Stimulated activated CD4-positive, alpha-beta T cell treated with anti-CD3 and anti-CD28 coated beads, Interleukin-2, amount 100 ng/mL, for 48 hours (primary cell): ENCODE results near the gene PARD6G.

Source experiments
- DNase-seq, 2 donors: peaks; one replicate each; pipeline ENCODE4 v3.0.0-alpha.2; 2020

Gene PARD6G, protein sequence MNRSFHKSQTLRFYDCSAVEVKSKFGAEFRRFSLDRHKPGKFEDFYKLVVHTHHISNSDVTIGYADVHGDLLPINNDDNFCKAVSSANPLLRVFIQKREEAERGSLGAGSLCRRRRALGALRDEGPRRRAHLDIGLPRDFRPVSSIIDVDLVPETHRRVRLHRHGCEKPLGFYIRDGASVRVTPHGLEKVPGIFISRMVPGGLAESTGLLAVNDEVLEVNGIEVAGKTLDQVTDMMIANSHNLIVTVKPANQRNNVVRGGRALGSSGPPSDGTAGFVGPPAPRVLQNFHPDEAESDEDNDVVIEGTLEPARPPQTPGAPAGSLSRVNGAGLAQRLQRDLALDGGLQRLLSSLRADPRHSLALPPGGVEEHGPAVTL

DNA sequence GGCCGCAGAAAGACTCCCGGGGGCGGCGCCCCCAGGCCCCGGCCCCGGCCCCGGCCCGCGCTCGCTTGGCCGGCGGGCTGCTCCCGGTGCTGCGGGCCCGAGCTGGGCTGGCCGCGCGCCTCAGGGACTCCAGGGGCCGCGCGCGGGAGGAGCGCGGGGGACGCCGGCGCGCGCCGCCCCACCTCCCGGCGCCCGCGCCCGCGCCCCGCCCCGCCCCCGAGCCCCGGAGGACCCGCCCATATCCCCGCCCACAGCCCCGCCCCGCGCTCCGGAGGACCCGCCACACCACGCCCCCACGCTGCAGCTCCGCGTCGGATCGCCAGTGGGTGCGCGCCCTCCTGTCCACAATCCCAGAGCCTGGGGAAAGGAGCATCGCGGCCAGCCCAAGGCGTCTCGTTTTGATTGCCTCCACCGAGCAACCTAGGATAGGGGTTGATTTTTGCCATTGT is at the start of gene PARD6G:
Gene PARD6G (minus strand): TSS at position 122 of the 449 bp plus-strand sequence. CDS start 166 bp downstream, outside the sequence.
- DNase-seq: peak; percentile 46 to 64

DNA sequence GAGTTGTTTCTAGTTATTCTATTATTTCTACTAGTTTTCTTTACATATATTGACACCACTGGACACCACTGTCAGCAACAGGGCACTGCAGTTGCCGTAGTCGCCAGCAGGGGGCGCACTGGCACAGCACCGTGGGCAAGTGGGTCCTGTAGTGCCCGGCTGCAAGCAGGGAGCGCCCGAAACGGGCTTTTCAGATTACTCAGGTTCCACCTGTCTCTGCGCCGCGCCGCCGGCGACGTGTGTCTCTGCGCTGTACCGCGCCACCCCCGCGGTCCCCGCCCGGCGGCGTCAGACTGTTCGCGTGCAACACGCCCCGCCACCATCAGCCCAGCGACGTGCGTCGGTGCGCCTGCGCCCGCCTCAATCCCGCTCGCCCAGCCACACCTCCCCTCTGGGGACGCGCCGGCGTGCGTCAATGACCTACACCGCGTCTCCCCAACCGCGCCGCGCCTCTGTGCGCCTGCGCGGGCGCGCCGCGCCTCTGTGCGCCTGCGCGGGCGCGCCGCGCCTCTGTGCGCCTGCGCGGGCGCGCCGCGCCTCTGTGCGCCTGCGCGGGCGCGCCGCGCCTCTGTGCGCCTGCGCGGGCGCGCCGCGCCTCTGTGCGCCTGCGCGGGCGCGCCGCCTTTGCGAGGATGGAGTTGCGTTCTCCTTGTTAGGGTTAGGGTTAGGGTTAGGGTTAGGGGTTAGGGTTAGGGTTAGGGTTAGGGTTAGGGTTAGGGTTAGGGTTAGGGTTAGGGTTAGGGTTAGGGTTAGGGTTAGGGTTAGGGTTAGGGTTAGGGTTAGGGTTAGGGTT is 15.1 kb upstream of the PARD6G start:
- peak; percentile 25 to 48 for DNase-seq

DNA sequence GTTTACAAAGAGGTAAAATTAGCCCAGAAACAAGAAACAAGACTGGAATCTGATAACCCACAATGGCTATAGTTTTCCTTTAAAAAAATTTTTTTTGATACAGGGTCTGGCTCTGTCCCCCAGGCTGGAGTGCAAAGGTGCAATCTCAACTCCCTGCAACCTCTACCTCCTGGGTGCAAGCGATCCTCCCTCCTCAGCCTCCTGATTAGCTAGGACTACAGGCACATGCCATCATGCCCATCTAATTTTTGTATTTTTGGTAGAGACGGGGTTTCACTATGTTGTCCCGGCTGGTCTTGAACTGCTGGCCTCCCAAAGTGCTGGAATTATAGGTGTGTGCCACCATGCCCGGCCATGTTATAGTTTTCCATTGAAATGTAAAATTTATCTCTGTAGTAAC is 12.3 kb upstream of the PARD6G start:
- no peak for DNase-seq

DNA sequence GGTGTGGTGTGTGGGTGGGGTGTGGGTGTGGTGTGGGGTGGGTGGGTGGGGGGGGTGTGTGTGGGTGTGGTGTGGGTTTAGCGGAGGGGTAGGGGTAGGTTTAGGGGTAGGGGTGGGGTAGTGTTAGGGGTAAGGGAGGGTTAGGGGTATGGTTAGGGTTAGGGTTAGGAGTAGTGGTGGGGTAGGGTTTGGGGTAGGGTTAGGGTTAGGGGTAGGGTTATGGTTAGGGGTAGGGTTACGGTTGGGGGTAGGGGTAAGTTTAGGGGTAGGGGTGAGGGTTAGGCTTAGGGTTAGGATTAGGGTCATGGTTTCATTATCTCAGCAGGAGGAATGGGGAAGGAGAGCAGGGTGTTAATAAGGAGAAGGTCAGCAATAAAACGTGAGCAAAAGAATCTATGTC is 11.3 kb upstream of the PARD6G start:
- DNase-seq: no peak

DNA sequence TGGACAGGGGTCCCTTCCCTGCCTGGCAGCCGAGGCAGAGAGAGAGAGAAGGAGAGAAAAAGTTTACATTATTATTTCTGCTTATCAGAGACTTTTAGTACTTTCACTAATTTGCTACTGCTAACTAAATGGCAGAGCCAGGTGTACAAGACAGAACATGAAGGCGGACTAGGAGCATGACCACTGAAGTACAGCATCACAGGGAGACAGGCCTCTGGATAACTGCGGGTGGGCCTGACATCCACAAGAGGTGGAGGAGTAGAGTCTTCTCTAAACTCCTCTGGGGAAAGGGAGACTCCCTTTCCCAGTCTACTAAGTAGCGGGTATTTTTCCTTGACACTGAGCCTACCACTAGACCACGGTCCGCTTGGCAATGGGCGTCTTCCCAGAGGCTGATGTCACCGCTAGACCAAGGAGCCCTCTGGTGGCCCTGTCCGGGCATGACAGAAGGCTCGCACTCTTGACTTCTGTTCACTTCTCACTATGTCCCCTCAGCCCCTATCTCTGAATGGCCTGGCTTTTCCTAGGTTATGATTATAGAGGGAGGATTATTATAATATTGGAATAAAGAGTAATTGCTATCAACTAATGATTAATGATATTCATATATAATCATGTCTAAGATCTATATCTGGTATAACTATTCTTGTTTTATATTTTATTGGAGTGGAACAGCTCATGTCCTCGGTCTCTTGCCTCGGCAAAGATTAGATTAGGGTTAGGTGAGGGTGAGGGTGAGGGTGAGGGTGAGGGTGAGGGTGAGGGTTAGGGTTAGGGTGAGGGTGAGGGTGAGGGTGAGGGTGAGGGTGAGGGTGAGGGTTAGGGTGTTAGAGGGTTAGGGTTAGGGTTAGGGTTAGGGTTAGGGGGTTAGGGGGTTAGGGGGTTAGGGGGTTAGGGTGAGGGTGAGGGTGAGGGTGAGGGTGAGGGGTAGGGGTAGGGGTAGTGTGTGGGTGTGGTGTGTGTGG is 10.5 kb upstream of the PARD6G start:
- DNase-seq: peak; percentile 52 to 57

DNA sequence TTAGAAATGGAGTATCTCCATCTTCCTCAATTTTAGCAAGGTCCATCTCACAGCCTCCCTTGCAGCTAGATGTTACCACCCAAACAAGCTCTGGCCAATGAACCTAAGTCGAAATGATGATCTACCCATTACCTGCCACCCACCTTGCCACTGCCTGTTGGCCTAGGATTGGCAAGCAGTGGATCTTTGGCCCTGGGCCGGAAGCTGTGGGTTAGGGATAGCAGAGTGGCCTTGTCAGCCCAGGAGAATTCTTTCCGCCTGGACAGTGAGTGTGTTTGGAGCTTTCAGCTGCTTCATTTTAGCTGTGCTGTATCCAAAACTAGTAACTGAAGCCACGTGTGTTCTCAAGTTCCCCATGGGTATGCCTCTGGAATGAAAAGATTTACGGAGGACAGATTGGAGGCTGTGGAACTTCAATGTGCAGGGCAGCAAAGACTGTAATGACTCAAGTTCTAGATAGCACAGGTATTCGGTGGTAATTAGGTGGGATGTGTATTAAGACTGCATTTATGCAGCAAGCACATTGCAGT is 7.7 kb upstream of the PARD6G start:
- DNase-seq: no peak

DNA sequence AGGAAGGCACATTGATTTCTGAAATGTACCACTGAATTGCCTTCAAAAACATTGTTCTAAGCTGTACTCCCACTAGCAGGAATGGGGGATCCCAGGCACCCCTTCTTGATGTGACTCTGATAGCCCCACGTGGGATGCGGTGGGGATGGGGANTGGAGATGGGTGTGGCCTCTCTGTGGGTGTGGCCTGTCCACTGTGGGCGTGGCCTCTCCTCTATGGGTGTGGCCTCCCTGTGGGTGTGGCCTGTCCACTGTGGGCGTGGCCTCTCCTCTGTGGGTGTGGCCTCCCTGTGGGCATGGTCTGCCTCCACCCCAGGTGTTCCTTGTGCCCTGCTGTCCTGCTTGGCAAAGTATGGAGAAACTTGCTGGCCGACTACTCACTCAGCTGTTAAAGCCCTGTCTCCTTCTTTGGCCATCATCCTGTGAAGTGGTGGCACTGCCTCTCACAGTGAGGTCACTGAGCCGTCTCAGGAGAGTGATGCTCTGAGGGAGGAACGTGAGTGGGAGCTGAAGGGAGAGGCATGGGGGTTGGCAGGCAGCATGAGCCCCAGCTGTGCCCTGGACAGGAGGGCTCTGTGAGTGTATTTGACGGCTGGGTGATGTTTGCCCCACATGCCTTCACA is 6.7 kb upstream of the PARD6G start:
- peak in 1 of 2 donors; percentile 32 for DNase-seq

DNA sequence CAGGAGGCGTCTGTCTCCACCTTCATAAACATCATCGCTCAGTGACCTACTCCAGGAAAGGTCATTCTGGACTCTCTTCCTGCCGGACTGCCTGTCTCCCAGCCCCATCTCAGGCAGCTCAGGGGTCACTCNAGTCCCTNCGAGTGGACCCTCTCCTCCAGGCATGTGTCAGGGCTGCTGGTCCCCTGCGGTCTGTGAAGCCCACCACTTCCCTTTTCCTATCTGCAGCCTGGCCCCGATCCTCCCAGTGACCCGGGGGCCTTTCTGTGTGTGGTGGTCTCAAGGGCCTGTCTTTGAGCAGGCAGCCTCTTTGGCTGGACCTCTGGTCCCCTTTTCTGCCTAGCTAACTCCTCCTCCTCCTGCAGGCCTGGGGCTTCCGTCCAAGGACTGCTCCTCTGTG is 5.9 kb upstream of the PARD6G start:
- DNase-seq: no peak

DNA sequence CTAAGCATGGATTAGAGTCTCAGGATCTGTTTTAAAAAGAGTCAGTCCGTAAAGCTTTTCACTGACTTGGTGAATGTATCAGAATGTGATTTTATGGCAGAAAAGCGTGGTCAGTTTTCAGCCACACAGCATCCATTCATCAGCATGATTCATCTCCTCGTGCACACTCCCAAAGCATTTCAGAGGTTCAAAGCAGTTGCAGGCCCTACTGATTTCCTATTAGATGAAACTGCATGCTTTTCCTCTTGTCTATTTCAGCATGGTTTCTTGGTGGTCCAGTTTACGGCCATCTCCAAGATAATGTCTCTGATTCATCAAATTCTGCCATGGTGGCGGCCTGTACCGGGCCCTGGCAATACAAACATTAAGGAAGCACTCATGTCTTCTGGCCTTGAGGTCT is 4.8 kb upstream of the PARD6G start:
- DNase-seq: no peak

DNA sequence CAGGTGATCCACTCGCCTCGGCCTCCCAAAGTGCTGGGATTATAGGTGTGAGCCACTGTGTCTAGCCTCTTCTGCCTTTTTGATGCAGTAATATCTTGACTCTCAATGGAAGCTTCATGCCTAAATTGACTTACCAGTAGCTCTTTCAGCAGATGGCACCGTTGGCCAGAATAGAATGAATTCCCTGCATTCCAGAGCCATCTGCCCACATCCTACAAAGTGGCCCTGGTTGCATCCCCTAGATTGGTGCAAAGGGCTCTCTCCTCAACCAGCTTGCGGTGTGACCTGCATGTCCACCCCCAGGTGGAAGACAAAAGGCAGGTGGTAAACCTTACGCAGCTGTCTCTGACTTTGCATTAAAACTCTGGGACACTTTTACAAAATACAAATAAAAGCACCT is 4.4 kb upstream of the PARD6G start:
- DNase-seq: no peak

DNA sequence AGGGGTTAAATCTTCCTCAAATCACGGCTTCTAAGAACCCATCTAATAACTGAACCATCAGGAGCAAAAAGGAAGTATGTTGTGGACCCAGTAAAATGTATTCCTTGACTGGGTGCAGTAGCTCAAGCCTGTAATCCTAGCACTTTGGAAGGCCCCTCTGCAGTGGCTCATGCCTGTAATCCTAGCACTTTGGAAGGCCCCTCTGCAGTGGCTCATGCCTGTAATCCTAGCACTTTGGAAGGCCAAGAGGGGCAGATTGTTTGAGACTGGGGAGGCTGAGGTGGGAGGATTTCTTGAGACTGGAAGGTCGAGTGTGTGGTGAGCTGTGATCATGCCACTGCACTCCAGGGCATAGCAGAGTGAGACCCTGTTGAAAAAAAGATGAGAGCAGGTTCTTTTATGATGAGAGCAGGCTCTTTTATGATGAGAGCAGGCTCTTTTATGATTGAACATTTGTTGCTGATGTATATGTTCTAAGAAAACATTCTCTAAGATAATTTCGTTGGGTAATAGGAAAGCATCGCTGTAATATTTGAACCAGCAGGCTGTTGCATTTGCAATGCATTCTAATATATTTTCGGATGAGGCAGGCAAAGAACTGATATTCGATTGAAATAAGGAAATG is 3.5 kb upstream of the PARD6G start:
- no peak for DNase-seq

DNA sequence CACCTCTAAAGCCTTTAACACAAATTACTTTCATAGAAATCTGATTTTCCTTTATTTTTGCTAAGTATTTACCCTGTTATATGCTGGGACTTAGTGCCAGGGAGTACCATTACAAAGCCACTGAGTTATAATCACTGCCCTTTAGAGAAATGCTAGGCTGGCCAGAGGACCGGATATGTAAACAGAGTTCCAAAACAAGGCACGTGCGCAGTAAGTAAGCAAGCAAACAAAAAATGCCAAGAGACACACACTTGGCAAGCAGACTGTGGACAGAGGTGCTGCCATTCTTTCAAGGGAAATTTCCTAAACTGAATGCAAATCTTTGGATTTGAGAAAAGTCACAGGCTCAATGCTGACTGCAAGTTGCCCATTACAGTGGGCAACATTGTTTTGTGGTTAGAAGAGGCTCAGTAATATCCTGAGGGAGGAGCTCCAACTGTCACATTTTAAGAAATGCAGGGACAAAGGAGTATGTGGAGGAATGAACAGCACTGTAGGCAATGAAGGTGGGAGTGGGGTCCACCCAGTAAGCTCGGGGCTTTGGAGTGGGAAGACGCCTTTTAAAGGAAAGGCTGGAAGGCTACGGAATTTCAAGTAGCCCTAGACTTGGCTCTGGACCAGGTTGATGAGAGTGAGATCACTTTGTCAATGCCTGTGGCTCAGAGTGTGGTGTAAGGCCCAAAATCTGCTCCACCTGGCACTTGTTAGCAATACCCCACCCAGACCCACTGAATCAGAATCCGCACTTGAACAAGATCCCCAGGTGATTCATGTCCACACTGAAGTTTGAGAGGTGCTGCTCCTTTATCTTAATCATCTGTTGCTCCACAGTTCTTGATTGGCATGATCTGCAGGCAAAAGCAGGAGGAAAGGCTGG is 2.1 kb upstream of the PARD6G start:
- no peak for DNase-seq

DNA sequence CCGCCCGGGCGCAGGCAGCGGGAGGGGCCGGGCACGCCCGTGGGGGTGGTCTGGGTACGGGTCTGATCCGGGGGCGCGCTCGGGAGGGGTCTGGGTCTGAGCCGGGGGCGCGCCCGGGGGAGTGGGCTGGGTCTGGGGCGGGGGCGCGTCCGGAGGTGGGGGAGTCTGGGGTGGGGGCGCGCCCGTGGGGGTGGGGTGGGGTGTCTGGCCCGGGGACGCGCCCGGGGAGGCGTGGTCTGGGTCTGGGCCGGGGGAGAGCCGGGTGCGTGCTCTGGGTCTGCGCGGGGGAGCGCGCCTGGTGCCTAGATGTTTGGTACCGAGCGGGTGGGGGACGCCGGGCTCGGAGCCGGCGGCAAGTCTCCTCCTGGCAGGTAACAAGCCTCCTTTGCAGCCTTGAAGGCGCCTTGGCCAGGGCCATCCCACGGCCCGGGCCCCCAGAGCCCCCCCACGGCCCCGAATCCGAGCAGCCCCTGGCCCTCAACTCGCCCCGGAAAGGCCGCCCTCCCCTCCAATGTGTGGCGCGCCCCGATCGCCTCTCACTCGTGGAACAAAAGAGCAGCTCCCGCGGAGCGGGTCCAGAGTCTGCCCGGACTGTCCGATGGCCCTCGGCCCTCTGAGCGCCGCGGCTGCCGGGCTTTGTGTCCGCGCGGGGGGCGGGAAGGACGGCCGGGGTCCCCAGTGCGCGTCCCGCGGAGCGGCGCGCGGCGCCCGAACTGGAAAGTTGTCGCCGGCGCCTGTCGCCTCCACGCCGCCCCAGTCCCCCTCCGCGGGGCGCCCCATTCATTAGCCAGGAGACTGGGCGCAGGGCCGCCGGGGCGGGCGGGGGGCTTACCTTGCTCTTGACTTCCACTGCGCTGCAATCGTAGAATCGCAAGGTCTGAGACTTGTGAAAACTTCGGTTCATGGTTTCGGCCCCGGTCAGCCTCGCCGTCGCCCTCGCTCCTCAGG is 595 bp downstream of the PARD6G start:
- no peak for DNase-seq

DNA sequence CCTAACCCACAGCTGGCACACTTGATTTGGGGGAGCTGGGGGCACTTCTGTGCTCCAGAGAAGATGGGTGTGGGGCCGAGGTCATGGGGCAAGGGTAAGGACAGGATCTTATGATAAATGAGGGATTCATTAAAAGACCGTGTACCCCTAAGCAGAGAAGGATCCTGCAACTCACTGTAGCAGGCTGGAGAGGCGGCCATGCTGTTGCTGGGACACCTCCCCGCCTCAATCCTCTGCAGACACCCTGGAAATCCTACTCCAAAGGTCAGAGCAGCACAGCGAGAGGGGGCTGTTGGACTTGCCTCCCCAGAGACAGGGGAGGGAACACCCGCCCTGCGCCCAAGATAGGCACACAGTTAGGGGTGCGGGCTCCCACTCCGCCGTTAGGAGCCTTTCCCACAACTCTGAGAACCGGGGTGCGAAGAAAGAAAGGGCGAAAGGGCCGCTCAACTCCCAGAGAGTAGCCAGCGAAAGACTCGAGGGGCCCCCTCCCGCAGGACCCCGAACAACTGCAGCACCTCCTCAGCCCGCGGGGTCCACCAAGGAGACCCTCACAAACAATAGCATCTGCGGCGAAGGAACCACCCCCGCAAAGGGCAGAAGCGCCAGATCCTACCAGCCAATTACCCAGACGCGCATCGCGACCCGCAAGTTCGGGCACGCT is 1.4 kb downstream of the PARD6G start:
- no peak for DNase-seq

DNA sequence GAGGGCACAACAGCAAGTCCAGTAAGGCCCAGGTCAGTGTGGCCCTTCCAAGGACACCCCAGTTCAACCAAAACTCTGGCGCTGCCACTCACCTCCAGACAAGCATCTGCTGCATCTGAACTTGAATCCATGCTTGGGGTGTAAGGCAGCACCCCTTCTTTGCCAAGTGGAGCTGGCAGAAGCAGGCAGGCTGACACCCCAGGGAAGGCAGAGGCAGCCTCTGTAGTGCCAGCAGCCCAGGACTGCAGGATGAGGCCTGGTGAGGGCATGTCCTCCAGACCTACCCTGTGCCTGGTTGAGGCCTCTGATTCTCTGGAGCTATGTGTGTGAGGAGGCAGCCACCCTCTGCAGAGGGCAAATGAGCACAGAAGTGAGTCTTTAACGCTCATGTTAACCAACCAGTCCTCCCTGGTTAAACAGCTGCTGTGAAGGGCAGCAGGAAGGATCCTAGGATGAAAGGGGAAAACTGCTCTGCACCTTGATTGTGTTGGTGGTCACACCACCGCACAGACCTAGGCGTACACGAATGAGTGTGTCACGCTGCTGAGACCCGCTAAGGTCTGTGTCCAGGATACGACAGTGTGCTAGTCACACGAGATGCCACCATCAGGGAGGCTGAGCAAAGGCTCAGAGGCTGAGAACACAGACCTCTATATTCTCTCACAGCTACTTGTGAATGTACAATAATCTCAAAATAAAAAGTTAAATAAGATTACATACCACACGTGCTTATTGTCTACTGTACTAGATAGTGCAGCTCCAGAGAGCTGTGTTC is 2.2 kb downstream of the PARD6G start:
- no peak for DNase-seq

DNA sequence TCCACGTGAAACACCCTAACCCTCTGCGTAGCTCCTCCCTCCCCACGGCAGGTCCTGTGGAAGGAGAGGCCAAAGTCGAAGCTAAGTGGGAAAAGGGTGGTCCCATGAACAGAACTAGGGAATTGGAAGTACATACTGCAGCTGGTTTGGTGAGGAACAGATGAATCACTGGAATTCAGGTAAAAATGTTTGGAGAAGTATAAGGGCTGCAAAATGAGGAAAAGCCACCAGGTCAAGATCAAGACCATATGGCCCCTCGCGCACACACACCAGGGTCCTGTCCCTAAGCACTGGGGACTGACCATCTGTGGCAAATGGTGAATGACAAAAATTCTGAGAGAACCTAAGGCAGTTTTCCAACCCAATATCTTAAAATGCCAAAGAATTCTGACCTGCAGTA is 3.1 kb downstream of the PARD6G start:
- DNase-seq: no peak

DNA sequence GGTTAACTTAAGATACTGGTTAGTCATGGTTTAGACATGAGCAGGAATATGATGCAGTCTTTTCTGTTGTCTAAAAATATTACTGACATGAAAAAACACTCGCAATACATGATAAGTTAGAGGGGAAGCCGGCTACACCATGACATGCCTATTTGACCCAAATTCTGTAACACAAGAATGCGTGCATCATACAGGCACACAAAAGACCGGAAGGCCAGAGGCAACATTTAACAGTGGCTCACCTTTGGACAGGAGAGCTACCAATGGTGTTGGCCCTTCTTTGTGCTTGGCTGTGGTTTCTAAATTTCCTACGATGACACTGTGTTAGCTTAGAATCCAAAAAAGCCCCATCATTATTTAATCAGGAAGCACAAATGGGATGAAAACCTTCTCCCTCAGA is 4.1 kb downstream of the PARD6G start:
- no peak for DNase-seq
